HG03159 (cell line): Measurements from ENCODE around the gene FMN1.

Source experiments
- ATAC-seq: cut with Tn5 transposase; IDR thresholded peaks from one replicate; pipeline ENCODE4 v1.9.1; 2021; ENCODE audit warnings: mild to moderate bottlenecking, moderate library complexity; ENCODE audit not compliant: unreplicated experiment

FMN1 gene

GRCh38 chr15:33201491-33202231 lies 7.1 kb upstream of the FMN1 start:
- ATAC-seq, result peak; percentile 90

- no peak for ATAC-seq
Observed at GRCh38 chr15:33200903-33201302, 6.4 kb upstream of the FMN1 start.

- ATAC-seq, result no peak
Observed at GRCh38 chr15:33200444-33200843, 5.9 kb upstream of the FMN1 start.

GRCh38 chr15:33198541-33198940 lies 4.0 kb upstream of the FMN1 start:
- no peak for ATAC-seq

- ATAC-seq, result no peak
Observed at GRCh38 chr15:33197636-33198035, 3.1 kb upstream of the FMN1 start.

GRCh38 chr15:33194237-33194636 lies 277 bp downstream of the FMN1 start:
- ATAC-seq, result peak; percentile 3

GRCh38 chr15:33191591-33191990 lies 2.9 kb downstream of the FMN1 start:
- ATAC-seq, result no peak

- ATAC-seq, result no peak
Observed at GRCh38 chr15:33190539-33190938, 4.0 kb downstream of the FMN1 start.

GRCh38 chr15:33188641-33189257 lies 5.8 kb downstream of the FMN1 start:
- ATAC-seq, result peak; percentile 66

- no peak for ATAC-seq
Observed at GRCh38 chr15:33188159-33188558, 6.4 kb downstream of the FMN1 start.

GRCh38 chr15:33183334-33183733 lies 11.2 kb downstream of the FMN1 start:
- ATAC-seq, result no peak

- no peak for ATAC-seq
Observed at GRCh38 chr15:33182926-33183325, 11.6 kb downstream of the FMN1 start.

- ATAC-seq, result no peak
Observed at GRCh38 chr15:33182278-33182905, 12.1 kb downstream of the FMN1 start.

- ATAC-seq, result no peak
Observed at GRCh38 chr15:33179874-33180273, 14.6 kb downstream of the FMN1 start.

- no peak for ATAC-seq
Observed at GRCh38 chr15:33171202-33171601, 23.3 kb downstream of the FMN1 start.

- ATAC-seq, result no peak
Observed at GRCh38 chr15:33169625-33170024, 24.9 kb downstream of the FMN1 start.

- no peak for ATAC-seq
Observed at GRCh38 chr15:33168444-33168843, 26.1 kb downstream of the FMN1 start.

- no peak for ATAC-seq
Observed at GRCh38 chr15:33163816-33164215, 30.7 kb downstream of the FMN1 start.

- ATAC-seq, result no peak
Observed at GRCh38 chr15:33161209-33161608, 33.3 kb downstream of the FMN1 start.

GRCh38 chr15:33160581-33161165 lies 33.8 kb downstream of the FMN1 start:
- no peak for ATAC-seq

GRCh38 chr15:33159726-33160453 lies 34.6 kb downstream of the FMN1 start:
- ATAC-seq, result no peak
